GM23338 (cell line): ENCODE results near the gene INPP5K. TPM values are rescaled to one million over a fixed set of nuclear protein-coding genes. Genes with fewer than 3 reads are reported as not detected.
"Not testable (repeated sequence)": the region's sequence is repeated elsewhere in the genome, so short reads cannot be mapped to it uniquely, and the experiment has no call there.

Experiments used
- ATAC-seq: fragments of 200-7000 bp; cut with Tn5 transposase; 3 replicates; pipeline ENCODE4 v1.9.1; 2020
- DNase-seq: peaks from one replicate; pipeline ENCODE4 v3.0.0-alpha.2; 2015; ENCODE audit warnings: low spot score
- H2AFZ ChIP-seq: fragments of 200-600 bp; sonication (generic); 2 replicates; pipeline ENCODE4 v1.8.0; 2016; ENCODE audit warnings: antibody characterized with exemption, mild to moderate bottlenecking, moderate library complexity
- H3F3A ChIP-seq: fragments of 200-600 bp; sonication (generic); replicated peaks from 2 replicates; pipeline ENCODE4 v1.8.0; 2017; ENCODE audit warnings: antibody characterized with exemption, mixed run types, low read depth
- H3K27ac ChIP-seq: fragments of 200-600 bp; sonication (generic); 2 replicates; pipeline ENCODE4 v1.6.1; 2016; ENCODE audit warnings: low read depth
- H3K27me3 ChIP-seq: fragments of 200-600 bp; sonication (generic); 2 replicates; pipeline ENCODE4 v1.8.0; 2016; ENCODE audit warnings: mild to moderate bottlenecking, mixed run types, moderate library complexity; ENCODE audit not compliant: insufficient read depth
- H3K36me3 ChIP-seq: fragments of 200-600 bp; sonication (generic); 2 replicates; pipeline ENCODE4 v1.8.0; 2016; ENCODE audit warnings: mild to moderate bottlenecking; ENCODE audit not compliant: insufficient read depth
- H3K4me1 ChIP-seq: fragments of 200-600 bp; sonication (generic); 2 replicates; pipeline ENCODE4 v1.8.0; 2016; ENCODE audit warnings: mild to moderate bottlenecking, moderate library complexity; ENCODE audit not compliant: insufficient read depth
- H3K4me2 ChIP-seq: fragments of 200-600 bp; sonication (generic); 2 replicates; pipeline ENCODE4 v1.7.1; 2017; ENCODE audit warnings: mixed run types
- H3K4me3 ChIP-seq: fragments of 200-600 bp; sonication (generic); 2 replicates; pipeline ENCODE4 v1.6.1; 2016; ENCODE audit warnings: mixed run types
- H3K79me2 ChIP-seq: fragments of 200-600 bp; sonication (generic); replicated peaks from 2 replicates; pipeline ENCODE4 v1.8.0; 2017; ENCODE audit warnings: mild to moderate bottlenecking; ENCODE audit not compliant: insufficient read depth
- H3K9me2 ChIP-seq: fragments of 200-600 bp; sonication (generic); 2 replicates; pipeline ENCODE4 v1.8.0; 2017; ENCODE audit not compliant: insufficient read depth
- H4K20me1 ChIP-seq: fragments of 200-600 bp; sonication (generic); replicated peaks from 2 replicates; pipeline ENCODE4 v1.8.0; 2017; ENCODE audit warnings: mild to moderate bottlenecking; ENCODE audit not compliant: insufficient read depth
- H3K27ac Mint-ChIP-seq: 2 replicates; pipeline ENCODE4 v1.8.0; 2020; ENCODE audit warnings: inconsistent platforms, mild to moderate bottlenecking, moderate library complexity, mixed read lengths
- H3K27me3 Mint-ChIP-seq: 3 replicates; pipeline ENCODE4 v1.8.0; 2022; ENCODE audit warnings: low read depth, mild to moderate bottlenecking, moderate library complexity, mixed read lengths, inconsistent platforms; ENCODE audit not compliant: insufficient read depth, poor library complexity
- H3K36me3 Mint-ChIP-seq: 3 replicates; pipeline ENCODE4 v1.8.0; 2021; ENCODE audit warnings: low read depth, mild to moderate bottlenecking, inconsistent platforms, moderate library complexity, mixed read lengths
- H3K4me1 Mint-ChIP-seq: 3 replicates; pipeline ENCODE4 v1.8.0; 2020; ENCODE audit warnings: mild to moderate bottlenecking, inconsistent platforms, mixed read lengths
- H3K4me3 Mint-ChIP-seq: 3 replicates; pipeline ENCODE4 v1.8.0; 2021; ENCODE audit warnings: moderate library complexity, mild to moderate bottlenecking, inconsistent platforms, mixed read lengths
- H3K9me3 Mint-ChIP-seq: 3 replicates; pipeline ENCODE4 v1.8.0; 2020; ENCODE audit warnings: moderate library complexity, mild to moderate bottlenecking, inconsistent platforms, mixed read lengths
- CREB1 ChIP-seq: fragments of 250-450 bp; sonication (Bioruptor Pico); IDR thresholded peaks from 2 replicates; pipeline ENCODE4 v1.5.0; 2020; ENCODE audit warnings: low read depth, mild to moderate bottlenecking, moderate library complexity
- EZH2 ChIP-seq: fragments of 200-600 bp; sonication (generic); IDR thresholded peaks from one replicate; pipeline ENCODE4 v1.8.0; 2017; ENCODE audit warnings: antibody characterized with exemption, mild to moderate bottlenecking, low read depth; ENCODE audit not compliant: unreplicated experiment
- NANOG ChIP-seq: IDR thresholded peaks from 2 replicates; pipeline ENCODE4 v1.6.1; 2016; ENCODE audit warnings: antibody characterized with exemption, borderline replicate concordance
- POLR2AphosphoS5 ChIP-seq: IDR thresholded peaks from 2 replicates; pipeline ENCODE4 v1.6.1; 2016; ENCODE audit warnings: antibody characterized with exemption, low read depth
- ZNF114 ChIP-seq: fragments of 250-450 bp; sonication (Bioruptor Pico); IDR thresholded peaks from 2 replicates; pipeline ENCODE4 v1.5.0; 2020; ENCODE audit warnings: mild to moderate bottlenecking, moderate library complexity
- polyA plus RNA-seq: library from polyadenylated mRNA; unstranded; fragments of >200 nt; fragmentation: Nextera tagmentation; extraction: Ambion mirVana; gene quantifications from 2 replicates; pipeline ENCODE4 v1.2.1, GENCODE V29; 2016
- total RNA-seq: library from RNA; depleted of rRNA; stranded (reverse); fragments of >200 nt; shearing (Covaris generic); gene quantifications from 2 replicates; pipeline ENCODE4 v1.2.3, GENCODE V29; 2014
- TF ChIP-seq, protein P1 (sequence below), 2 experiments: fragments of 200-600 bp in 1 of 2; sonication (generic) in 1 of 2; conservative IDR thresholded peaks; 2 replicates each; pipeline versions ENCODE4 v1.5.1 to v1.6.1; 2016 to 2017; ENCODE audit warnings: antibody characterized with exemption in 2 of 2, low read depth in 2 of 2, mild to moderate bottlenecking in 2 of 2, moderate library complexity in 1 of 2

INPP5K gene
- total and polyA plus RNA-seq, 2 experiments from 2014 or later, result 8.4 to 29.7 TPM

GRCh38 chr17:1511290-1511689, 5.1 kb downstream of the INPP5K start:
- H3K4me3 Mint-ChIP-seq, result no peak overlapping the region
- Histone ChIP-seq H3K4me3 (no peak overlapping the region), H3K27ac (no peak overlapping the region), H3K4me2 (no peak overlapping the region), H3K79me2 (0 out of 2 replicates have a peak, but pooled peaks cover 3% of the 10 kb centered on the region), H4K20me1 (no peaks in the 10 kb centered on the region), H3K36me3 (no peaks in the 10 kb centered on the region), H2AFZ (no peak overlapping the region), H3K9me2 (no peaks in the 10 kb centered on the region), H3K27me3 (no peaks in the 10 kb centered on the region), H3F3A (peaks cover 9% of the 10 kb centered on the region; the same call in 1 of the 2 replicates), H3K4me1 (peaks cover 4% of the 10 kb centered on the region; the same call in 1 of the 2 replicates)
- H3K9me3 Mint-ChIP-seq, result no peaks in the 10 kb centered on the region
- TF ChIP-seq EZH2 (no peak), ZNF114 (CRISPR knock-in tag) (no peak), NANOG (no peak)
- TF ChIP-seq, protein P1, sequence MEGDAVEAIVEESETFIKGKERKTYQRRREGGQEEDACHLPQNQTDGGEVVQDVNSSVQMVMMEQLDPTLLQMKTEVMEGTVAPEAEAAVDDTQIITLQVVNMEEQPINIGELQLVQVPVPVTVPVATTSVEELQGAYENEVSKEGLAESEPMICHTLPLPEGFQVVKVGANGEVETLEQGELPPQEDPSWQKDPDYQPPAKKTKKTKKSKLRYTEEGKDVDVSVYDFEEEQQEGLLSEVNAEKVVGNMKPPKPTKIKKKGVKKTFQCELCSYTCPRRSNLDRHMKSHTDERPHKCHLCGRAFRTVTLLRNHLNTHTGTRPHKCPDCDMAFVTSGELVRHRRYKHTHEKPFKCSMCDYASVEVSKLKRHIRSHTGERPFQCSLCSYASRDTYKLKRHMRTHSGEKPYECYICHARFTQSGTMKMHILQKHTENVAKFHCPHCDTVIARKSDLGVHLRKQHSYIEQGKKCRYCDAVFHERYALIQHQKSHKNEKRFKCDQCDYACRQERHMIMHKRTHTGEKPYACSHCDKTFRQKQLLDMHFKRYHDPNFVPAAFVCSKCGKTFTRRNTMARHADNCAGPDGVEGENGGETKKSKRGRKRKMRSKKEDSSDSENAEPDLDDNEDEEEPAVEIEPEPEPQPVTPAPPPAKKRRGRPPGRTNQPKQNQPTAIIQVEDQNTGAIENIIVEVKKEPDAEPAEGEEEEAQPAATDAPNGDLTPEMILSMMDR (conservative IDR thresholded peaks at IDR 0.05; ENCODE audit: low read depth in 2 of 2), result no peak
- ATAC-seq, result no peak
- H3K27ac Mint-ChIP-seq, result no peak overlapping the region
- DNase-seq, result no peak
- peaks cover 11% of the 10 kb centered on the region; the same call in 2 of the 3 replicates for H3K4me1 Mint-ChIP-seq
- peaks cover 5% of the 10 kb centered on the region for H3K27me3 Mint-ChIP-seq
- H3K36me3 Mint-ChIP-seq, result no peaks in the 10 kb centered on the region; the same call in 2 of the 3 replicates

- Mint-ChIP-seq H3K4me3 (no peak overlapping the region), H3K9me3 (no peaks in the 10 kb centered on the region)
- TF ChIP-seq ZNF114 (CRISPR knock-in tag), result no peak
- TF ChIP-seq CREB1, result no peak
- no peak for TF ChIP-seq NANOG
- TF ChIP-seq POLR2AphosphoS5, result no peak
Observed at GRCh38 chr17:1509290-1509881, 7.0 kb downstream of the INPP5K start.

DNA sequence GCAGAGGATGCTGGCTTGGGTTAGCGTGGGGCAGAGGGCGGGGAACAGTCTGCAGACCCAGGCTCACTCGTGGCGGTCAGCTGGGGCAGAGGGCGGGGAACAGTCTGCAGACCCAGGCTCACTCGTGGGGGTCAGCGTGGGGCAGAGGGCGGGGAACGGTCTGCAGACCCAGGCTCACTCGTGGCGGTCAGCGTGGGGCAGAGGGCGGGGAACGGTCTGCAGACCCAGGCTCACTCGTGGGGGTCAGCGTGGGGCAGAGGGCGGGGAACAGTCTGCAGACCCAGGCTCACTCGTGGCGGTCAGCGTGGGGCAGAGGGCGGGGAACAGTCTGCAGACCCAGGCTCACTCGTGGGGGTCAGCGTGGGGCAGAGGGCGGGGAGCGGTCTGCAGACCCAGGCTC, 7.7 kb downstream of the INPP5K start:
- H3K79me2 ChIP-seq, H2AFZ ChIP-seq, H3K27me3 ChIP-seq, H3K4me2 ChIP-seq, H3K9me2 ChIP-seq, H3K36me3 ChIP-seq, DNase-seq, H3K27me3 Mint-ChIP-seq, H3K9me3 Mint-ChIP-seq, H3K36me3 Mint-ChIP-seq, H3K27ac Mint-ChIP-seq, ATAC-seq, H3K4me1 Mint-ChIP-seq, H3K4me1 ChIP-seq, H3F3A ChIP-seq, H3K4me3 Mint-ChIP-seq, H3K27ac ChIP-seq, H4K20me1 ChIP-seq, H3K4me3 ChIP-seq: not testable (repeated sequence)

More at GRCh38 chr17:1509290-1509881, 7.0 kb downstream of the INPP5K start:
- DNase-seq (no peak), ATAC-seq (no peak)
- Histone ChIP-seq H3K4me3 (no peak overlapping the region), H3K27ac (no peak overlapping the region), H3K9me2 (no peaks in the 10 kb centered on the region), H3K4me1 (no peaks in the 10 kb centered on the region), H3K79me2 (no peaks in the 10 kb centered on the region), H3K36me3 (no peaks in the 10 kb centered on the region), H3F3A (no peaks in the 10 kb centered on the region), H4K20me1 (no peaks in the 10 kb centered on the region), H3K27me3 (no peaks in the 10 kb centered on the region), H2AFZ (no peak overlapping the region), H3K4me2 (no peak overlapping the region)
- Mint-ChIP-seq H3K27me3 (peaks cover 2% of the 10 kb centered on the region), H3K27ac (no peak overlapping the region), H3K36me3 (no peaks in the 10 kb centered on the region; the same call in 2 of the 3 replicates), H3K4me1 (0 out of 3 replicates have a peak, but pooled peaks cover 2% of the 10 kb centered on the region)
